Mucosa of gallbladder (tissue), 1 donor: ENCODE results near the gene CERS6. TPM values are rescaled to one million over a fixed set of nuclear protein-coding genes. Genes with fewer than 3 reads are reported as not detected.

Experiments
- DNase-seq: peaks from one replicate; pipeline ENCODE4 v3.0.0-alpha.2; 2020; ENCODE audit warnings: low spot score
- total RNA-seq: library from RNA; stranded (reverse); gene quantifications from one replicate; pipeline ENCODE4 v1.2.1, GENCODE V29; 2021
- donor health status: DM: no; HTN: no; CAD: no.

CERS6 gene
- total RNA-seq, 1 donor from 2014 or later: 22.4 TPM

GRCh38 chr2:168700615-168701245 lies 244.7 kb downstream of the CERS6 start:
- no peak for DNase-seq

DNA sequence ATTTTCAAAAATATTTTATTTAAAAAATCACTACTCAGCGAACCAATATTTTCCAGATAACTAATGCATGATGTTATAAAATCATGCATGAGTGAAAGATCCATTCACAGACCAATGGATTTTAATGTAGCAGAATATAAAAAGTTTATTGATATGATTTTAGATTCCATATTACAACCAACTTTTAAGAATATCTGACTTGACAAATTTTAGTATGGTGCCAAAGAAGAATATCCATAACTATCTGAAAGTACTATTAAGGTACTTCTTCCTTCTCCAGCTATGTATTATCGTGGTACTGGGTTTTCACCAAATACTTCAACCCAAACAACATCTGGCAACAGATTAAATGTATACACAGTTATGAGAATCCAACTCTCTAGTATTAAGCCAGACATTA lies 246.5 kb downstream of the CERS6 start:
- no peak for DNase-seq

DNA sequence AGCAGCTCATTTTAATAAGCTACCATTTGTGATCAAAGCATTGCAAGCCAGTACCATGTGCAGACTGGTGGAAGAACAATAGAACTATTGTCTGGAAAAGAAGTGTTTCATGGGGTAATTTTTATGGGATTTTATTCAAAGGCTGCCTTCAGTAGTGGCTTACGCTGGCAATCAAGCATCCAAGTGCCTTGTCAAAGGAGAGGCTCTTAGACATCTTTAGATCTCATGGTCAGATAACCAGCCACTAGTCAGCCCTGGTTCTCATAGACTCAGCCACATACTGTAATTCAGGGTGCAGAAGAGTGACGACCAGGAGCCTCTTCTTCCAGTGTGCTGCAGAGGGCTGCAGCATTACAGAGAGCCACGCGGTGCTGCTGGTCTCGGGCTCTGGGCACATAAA lies 247.9 kb downstream of the CERS6 start:
- DNase-seq: no peak

DNA sequence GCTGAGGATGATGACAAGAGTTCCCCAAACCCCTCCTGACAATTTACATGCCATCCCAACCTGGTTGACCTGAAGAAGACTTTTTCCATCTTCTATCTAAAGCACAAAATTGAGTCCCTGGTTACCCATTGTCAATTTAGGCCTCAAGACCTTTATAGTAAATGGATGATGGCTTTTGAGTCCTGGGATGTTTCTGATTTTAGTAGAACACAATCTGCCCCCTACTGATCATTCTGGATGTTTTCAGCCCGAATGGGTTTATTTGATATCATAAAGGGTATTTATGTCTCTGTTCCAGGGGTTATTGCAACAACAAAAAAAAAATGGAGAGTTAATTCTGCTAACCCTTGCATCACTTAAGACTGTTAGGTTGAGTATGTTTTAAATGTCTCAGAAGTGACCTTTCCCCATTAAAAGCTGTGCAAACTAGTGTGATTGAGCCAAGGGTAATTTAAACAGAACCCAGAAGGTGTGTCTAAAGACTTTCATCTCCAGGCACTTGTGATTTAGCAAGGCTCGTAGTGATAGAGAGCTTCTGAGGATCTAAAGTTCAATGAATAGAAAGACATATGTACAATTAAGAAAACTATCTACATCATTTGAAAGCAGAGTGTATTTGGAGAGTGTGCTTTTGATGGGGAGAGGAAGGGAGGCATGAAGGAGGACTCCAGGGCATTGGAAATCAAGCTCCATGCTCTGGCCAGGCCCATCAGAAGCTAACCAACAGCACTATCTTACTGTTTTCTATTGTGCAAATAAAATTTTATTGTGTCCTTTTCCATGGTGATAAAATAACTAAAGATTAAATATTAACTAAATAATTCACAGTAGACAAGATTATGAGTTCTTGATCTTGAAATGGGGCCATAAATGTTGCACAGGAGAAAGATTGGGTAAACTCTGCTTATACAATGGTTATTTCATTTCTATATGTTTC lies 249.7 kb downstream of the CERS6 start:
- DNase-seq: no peak

GRCh38 chr2:168706806-168707205 lies 250.7 kb downstream of the CERS6 start:
- no peak for DNase-seq

- no peak for DNase-seq
These were observed 252.0 kb downstream of the CERS6 start for GRCh38 chr2:168708080-168708479.

DNA sequence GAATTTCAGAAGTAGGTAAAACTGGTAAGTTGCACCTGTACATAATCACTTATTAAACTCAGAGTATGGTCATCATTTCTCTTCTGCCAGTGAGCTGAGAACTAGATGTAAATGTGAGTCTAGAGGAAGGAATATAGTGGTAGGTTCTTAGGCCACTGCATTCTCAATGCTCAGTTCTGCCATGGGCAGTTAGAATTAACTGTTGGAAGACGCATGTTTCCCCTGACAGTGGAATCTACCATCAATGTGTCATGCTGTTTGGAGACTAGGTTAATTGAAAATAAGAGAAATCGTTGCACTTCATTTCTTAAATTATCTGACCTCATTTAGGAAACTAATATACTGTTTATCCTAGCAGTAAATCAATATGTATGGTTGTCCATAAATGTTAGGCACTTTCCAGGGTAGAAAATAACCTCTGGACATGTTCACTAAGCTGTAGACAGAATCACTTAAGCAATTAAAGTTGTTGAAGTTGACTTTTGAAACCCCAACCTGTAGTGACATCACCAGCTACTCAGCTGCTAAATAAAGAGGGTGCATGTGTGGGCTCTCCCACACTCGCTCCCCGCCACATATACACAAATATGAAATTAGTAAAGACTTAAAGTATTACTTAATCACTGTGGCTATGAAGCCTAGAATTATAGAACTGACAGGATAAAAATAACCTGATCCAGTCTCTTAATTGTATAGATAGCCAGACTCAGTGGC lies 254.8 kb downstream of the CERS6 start:
- no peak for DNase-seq

- DNase-seq: no peak
These were observed 256.0 kb downstream of the CERS6 start for GRCh38 chr2:168712053-168712452.

GRCh38 chr2:168713325-168713724 lies 257.3 kb downstream of the CERS6 start:
- no peak for DNase-seq

- DNase-seq: no peak
These were observed 259.8 kb downstream of the CERS6 start for GRCh38 chr2:168715849-168716248.

- no peak for DNase-seq
These were observed 260.8 kb downstream of the CERS6 start for GRCh38 chr2:168716839-168717238.

- DNase-seq: no peak
These were observed 261.9 kb downstream of the CERS6 start for GRCh38 chr2:168717790-168718502.

DNA sequence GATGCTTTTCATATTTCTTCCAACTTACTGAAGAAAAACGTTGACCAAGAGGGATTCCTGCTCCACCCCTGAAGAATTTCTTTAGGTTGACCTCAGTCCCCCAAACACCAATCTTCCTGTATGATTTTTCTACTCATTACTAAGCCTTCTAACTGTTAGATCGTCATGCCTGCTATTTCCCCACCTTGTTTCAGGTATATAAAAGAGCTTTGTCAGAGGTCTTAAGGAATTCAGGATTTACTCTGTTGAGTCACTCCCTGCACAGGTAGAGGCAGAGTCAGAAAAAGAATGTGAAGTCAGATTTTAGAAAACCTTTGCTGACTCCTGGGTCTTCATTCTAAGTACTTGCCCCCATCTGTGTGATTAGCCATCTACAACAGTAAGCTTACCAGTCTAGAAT lies 262.6 kb downstream of the CERS6 start:
- no peak for DNase-seq

DNA sequence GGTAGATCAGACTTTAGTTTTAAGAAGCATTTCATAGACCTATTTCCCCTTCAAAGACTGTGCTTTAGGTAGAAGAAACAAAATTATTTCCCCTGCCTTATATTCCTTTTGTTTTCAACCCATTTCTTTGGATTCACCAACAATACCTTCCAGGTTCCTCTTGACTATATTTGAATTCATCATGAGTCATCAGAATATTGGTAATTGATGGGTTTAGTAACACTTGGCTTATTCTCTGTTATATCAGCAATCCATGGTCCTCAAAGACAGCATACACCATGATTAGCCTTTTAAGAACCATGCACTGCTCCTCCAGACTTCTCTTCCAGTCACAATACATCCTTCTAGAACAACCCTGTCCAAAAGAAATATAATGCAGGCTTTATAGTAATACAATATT lies 263.4 kb downstream of the CERS6 start:
- no peak for DNase-seq

DNA sequence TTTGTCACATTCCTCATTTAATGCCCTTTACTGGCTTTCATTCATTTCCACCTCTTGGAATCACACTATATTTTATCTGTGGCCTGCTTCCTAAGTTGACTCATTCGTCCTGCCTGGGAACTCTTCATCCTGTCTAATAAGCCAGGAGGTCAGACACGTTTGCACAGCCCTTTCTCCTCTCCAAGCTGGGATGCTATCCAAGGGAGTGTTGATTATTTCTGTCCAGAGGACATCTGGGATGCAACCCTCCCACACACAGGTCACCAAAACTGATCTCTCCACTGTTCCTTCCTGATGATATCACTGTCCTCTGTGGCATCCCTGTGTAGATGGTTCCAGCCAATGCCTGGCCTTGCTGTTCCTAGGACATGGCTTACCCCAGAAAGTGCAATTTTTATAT lies 266.5 kb downstream of the CERS6 start:
- no peak for DNase-seq

DNA sequence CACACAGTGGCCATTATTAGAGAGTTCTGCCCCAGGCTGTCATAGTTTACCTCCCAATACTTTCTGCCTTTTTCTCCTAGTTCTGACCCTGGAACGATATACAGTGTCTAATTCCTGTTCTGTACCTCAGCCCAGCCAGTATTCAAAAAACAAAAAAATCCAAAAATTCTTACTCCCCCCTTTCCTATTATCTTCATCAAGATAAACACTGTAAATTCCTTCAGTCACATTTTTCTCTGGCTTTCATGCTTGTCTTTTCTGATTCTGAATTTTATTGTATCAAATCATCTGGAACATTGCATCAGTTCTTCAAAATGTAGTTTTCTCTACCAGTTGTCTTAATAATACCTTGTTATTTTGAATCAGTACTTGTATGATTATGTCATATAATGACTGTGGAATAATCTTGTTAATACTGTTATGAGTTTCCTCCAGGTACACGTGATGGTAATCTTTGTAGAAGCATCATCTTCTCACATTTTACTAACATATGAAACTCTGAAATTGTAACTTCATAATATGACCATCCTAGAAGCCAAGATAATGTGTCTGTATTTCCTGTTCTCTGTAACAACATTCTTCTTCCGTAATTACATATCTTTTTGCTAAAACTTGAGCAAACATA lies 267.3 kb downstream of the CERS6 start:
- no peak for DNase-seq

DNA sequence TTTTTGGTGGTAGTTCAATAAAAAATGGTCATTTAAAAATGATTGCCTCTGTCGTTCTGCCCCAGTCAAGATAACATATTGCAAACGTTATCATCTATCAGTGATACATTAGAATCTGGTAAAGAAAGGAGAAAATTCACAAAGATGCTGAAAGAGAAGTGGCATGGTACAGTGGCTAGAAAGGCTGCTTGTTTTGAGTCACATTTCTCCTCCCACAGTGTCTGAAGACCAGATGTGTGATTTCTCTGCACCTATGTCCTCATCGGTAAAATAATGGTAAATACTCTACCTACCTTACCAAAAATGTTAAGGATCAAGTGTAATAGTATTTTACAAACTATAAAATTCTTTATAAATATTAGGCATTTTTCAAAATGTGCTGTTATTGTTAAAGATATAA lies 270.3 kb downstream of the CERS6 start:
- DNase-seq: no peak

- DNase-seq: no peak
These were observed 271.9 kb downstream of the CERS6 start for GRCh38 chr2:168727904-168728470.

- no peak for DNase-seq
These were observed 273.4 kb downstream of the CERS6 start for GRCh38 chr2:168729455-168729854.

- DNase-seq: no peak
These were observed 274.3 kb downstream of the CERS6 start for GRCh38 chr2:168730344-168730743.

- DNase-seq: no peak
These were observed 274.9 kb downstream of the CERS6 start for GRCh38 chr2:168731002-168731401.
